ENCODE results near the gene AK5.

Gene AK5

DNA sequence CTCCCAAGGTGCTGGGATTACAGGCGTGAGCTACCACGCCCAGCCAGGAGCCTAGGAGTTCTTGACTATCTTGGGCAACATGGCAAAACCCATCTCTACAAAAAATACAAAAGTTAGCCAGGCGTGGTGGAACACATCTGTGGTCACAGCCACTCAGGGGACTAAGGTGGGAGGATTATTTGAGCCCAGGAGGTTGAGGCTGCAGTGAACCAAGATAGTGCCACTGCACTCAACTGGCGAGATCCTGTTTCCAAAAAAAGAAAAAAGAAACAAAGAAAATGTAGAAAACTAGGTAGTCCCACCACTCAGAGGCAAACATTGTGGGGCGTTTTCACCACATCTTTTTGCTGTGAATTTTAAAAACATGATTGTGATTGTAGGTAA is 259.3 kb downstream of the AK5 start:
- DNase-seq (ENCODE audit: low read depth in 2 of 2), result no peak

DNA sequence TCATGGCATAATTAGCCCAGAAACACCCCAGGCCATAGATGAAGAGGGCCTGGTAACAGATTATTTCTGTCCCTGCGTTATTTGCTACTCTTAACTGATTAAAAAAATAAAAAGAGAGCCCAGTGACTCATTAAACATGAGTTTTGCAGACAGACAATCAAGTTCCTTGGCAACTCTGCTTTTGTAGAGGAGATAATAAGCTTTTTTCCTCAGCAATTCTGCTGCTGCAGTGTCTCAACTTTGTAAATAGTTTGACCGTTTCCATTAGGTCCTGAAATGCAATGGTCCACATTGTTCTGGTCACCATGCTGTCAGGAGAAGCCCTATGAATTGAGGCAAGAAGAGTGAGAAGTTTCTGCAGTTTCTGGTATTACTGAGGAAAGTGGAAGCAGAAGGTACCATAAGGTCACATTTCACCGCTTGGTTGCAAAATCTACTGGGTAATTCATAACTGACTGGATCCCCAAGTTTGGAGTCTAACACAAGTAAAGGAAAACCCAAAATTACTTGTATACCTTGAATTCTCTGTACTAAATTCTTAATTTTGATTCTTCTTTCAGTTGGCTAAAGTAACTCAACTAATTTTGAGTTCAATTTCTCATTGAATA is 261.1 kb downstream of the AK5 start:
- DNase-seq (ENCODE audit: low read depth in 2 of 2), result no peak

- DNase-seq (ENCODE audit: low read depth in 2 of 2), result no peak
These were observed 262.1 kb downstream of the AK5 start for GRCh38 chr1:77543822-77544448.

- no peak for DNase-seq (ENCODE audit: low read depth in 2 of 2)
These were observed 263.0 kb downstream of the AK5 start for GRCh38 chr1:77544845-77545244.

- DNase-seq (ENCODE audit: low read depth in 2 of 2), result no peak
These were observed 264.2 kb downstream of the AK5 start for GRCh38 chr1:77545970-77546369.

DNA sequence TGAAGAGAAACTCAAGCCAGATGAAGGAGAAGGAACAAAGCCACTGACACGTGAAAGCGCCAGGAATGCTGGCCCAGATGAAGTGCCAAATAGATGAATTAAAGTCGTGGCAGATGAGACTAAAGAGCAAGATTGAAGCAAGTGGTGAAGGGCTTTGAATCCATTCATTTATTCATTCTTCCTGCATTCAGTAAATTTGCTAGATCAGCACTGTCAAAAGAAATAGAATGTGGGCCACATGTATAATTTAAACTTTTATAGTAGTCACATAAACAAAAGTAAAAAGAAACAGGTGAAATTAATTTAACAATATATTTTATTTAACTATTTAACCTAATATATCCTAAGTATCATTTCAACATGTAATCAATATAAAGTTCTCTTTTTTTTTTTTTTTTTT is 265.1 kb downstream of the AK5 start:
- DNase-seq (ENCODE audit: low read depth in 2 of 2), result no peak

- DNase-seq (ENCODE audit: low read depth in 2 of 2), result no peak
These were observed 266.5 kb downstream of the AK5 start for GRCh38 chr1:77548285-77548684.

DNA sequence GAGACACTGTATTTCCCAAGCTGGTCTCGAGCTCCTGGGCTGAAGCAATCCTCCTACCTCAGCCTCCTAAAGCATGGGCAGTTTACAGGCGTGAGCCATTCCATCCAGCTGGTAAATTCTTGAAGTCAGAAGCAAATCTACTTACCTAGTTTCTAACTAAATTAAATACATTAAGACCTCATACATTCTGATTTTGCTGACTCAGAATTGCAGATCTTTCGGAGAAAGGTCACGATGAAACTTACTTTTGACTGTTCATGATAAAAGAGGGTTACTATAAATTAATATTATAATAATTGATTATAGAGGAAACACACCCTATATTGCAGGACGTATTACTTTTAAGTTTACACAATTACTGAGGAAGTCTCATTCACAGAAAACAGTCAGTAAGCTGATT is 268.3 kb downstream of the AK5 start:
- DNase-seq (ENCODE audit: low read depth in 2 of 2), result no peak

GRCh38 chr1:77552626-77553025 is 270.8 kb downstream of the AK5 start:
- DNase-seq (ENCODE audit: low read depth in 2 of 2), result no peak

DNA sequence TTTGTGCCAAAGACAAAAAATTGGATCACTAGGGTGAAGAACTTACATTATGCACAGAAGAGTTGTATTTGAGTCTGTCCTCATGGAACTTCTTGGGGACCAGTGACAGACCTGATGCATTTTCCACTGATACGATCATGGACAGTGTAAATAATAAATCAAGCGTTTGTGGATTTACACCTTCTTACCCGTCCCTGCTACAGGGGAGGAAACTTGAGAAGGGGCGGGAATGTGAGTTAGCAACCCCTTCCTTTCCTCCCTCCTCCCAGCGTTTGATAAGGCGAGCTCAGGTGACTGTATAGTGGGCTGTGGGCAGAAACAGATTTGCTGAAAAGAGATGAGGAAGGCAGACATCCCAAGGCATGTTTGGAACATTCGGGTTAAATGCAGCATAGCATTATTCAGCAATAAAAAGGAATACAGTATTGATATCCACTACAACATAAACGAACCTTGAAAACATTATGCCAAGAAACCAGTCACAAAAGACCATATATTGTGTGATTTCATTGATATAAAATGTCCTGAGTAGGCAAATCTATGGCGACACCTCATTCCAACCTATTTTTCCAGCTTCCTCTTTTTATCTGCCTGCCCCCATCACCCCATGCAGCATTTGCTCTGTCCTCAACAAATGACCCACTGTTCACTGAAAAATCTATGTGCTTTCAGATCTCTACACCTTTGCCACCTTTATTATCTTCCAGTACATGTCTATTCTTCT is 271.9 kb downstream of the AK5 start:
- DNase-seq (ENCODE audit: low read depth in 2 of 2), result no peak

DNA sequence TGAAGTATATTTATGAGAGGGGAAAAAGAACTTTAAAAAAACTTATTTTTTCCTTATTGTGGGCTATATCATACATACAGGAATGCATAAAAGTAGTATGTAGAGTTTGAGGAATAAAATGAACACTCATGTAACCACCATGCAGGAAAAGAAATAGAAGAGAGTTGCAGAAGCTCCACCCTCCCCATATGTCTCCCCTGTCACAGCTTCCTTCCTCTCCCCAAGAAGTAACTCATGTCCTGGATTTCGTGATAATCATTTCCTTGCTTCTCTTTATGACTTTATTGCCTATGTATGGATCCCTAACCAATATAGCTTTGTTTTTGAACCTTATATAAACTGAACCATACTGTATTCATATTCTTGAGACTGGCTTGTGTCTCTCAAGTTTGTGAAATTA is 274.2 kb downstream of the AK5 start:
- DNase-seq (ENCODE audit: low read depth in 2 of 2), result no peak

GRCh38 chr1:77557053-77557452 is 275.2 kb downstream of the AK5 start:
- DNase-seq (ENCODE audit: low read depth in 2 of 2), result no peak

- no peak for DNase-seq (ENCODE audit: low read depth in 2 of 2)
These were observed 276.9 kb downstream of the AK5 start for GRCh38 chr1:77558591-77559164.

DNA sequence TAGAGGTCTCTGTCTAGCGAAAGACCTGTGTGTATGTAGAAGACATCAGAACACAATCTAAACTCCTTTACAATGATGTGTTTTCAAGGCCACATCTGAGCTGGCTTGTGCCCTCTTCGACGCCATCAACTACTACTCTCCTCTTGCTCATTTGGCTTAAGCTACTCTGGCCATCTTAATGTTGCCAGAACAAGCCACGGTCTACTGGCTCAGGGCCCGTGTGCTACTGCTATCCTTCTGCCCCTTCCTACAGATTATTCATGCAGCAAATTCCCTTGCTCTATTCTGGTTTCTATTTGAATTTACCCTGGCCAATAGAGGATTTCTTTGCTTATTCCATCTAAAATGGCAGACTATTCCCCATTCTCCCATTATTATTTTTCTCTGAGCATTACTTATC is 278.9 kb downstream of the AK5 start:
- DNase-seq (ENCODE audit: low read depth in 2 of 2), result no peak

- DNase-seq (ENCODE audit: low read depth in 2 of 2), result no peak
These were observed 280.9 kb downstream of the AK5 start for GRCh38 chr1:77562596-77563150.

- no peak for DNase-seq (ENCODE audit: low read depth in 2 of 2)
These were observed 283.5 kb downstream of the AK5 start for GRCh38 chr1:77565321-77565720.

GRCh38 chr1:77571642-77572041 is 289.8 kb downstream of the AK5 start:
- no peak for DNase-seq (ENCODE audit: low read depth in 2 of 2)

DNA sequence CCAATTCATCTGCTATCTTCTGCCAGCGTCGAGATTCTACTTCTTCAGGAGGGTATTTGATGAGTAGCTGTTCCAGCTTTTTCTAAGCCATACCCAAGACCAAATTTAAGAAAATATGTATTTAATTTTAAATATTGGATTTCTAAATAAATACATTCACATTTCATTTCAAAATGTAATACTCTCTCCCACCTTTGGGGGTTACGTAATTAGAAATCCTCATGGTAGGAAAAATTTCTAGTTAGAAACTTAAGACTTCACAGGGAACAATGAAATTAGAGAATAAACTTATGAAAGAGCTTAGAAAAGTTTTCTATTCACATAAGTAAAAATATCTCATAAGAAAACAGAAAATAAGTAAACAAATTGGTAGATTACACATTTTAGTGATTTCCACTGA is 297.7 kb downstream of the AK5 start:
- no peak for DNase-seq (ENCODE audit: low read depth in 2 of 2)

DNA sequence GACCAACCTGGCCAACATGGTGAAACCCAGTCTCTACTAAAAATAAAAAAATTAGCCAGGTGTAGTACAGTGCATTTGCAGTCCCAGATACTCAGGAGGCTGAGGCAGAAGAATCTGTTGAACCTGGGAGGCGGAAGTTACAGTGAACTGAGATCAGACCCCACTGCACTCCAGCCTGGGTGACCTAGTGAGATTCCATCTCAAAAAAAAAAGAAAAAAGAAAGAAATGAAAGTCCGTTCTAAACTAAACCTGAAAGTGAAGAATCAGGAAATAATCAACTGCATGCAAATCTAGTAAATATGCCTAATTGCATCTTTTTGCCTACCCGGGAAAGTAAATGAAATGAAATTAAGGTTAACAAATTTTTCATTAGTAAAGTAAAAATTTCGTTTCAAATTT is 301.1 kb downstream of the AK5 start:
- DNase-seq (ENCODE audit: low read depth in 2 of 2), result no peak

- DNase-seq (ENCODE audit: low read depth in 2 of 2), result no peak
These were observed 301.7 kb downstream of the AK5 start for GRCh38 chr1:77583483-77583882.

- no peak for DNase-seq (ENCODE audit: low read depth in 2 of 2)
These were observed 303.1 kb downstream of the AK5 start for GRCh38 chr1:77584884-77585283.

GRCh38 chr1:77585610-77586314 is 303.9 kb downstream of the AK5 start:
- DNase-seq (ENCODE audit: low read depth in 2 of 2), result no peak
